ENCODE measurements around the gene PQBP1. TPM values are rescaled to one million over a fixed set of nuclear protein-coding genes. Genes with fewer than 3 reads are reported as not detected.
"Not testable (repeated sequence)": the region's sequence is repeated elsewhere in the genome, so short reads cannot be mapped to it uniquely, and the experiment has no call there.

The PQBP1 gene
- total RNA-seq (2014; rRNA removed), result 43.9 and 53.2 TPM in 2 replicates
- 93.3 TPM for polyA plus RNA-seq (2012)

DNA sequence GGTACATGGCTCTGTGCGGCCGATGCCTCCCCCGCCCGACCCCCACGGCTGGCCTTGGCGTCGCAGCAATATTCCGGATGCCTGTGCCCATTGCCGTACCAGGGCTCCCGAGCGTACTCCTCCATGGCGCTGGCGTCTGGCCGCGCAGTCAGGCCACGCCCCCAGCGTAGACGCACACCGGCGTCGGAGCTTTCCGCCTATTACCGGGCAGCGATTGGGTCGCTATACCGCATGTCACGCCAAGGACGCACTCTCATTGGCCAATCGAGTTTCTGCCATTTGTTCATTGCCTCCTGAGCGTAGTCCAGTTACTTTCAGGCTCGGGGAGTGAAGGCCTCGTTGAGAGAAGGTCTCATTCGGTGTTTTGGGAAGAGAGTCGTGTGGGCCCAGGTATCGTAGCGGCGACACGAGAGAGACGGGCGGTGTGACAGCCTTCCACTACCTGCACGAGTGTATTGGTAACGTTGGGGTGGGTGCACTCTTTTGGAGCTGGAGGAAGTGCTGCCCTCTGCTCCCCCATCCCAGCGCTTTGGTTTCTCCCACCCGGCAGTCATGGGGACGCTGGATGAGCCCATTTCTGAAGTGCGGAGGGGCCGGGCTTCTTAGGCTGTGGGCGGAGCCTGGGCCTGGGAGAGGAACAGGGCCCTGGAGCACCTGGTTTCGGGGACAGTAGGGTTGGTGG is at the start of gene PQBP1, which contains the start of gene TIMM17B:
Gene PQBP1, plus strand, starts transcription at position 306 of the 682 bp plus-strand sequence. CDS start 580 bp downstream, outside the sequence.
Gene TIMM17B, minus strand, starts transcription at position 144 of the 682 bp plus-strand sequence. Its CDS starts 19 bp downstream, at position 125.
- peak; percentile 95 for DNase-seq (ENCODE audit: low read depth)

DNA sequence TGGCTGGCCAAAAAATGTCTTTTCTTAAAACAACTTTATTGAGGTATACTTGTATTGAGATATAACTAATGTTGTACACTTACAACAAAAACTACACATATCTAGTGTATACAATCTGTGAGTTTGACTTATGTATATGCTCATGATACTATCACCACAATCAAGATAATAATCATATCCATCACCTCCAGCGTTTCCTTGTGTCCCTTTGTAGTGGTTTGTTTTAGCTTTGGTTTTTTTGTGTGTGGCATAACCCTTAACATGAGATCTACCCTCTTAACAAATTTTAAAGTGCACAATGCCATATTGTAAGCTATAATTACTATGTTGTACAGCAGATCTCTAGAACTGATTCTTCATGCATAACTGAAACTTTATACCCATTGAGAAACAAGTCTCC is 48.9 kb upstream of the PQBP1 start:
- no peak for DNase-seq (ENCODE audit: low read depth)

GRCh38 chrX:48852857-48853256 is 44.9 kb upstream of the PQBP1 start:
- DNase-seq (ENCODE audit: low read depth), result no peak

DNA sequence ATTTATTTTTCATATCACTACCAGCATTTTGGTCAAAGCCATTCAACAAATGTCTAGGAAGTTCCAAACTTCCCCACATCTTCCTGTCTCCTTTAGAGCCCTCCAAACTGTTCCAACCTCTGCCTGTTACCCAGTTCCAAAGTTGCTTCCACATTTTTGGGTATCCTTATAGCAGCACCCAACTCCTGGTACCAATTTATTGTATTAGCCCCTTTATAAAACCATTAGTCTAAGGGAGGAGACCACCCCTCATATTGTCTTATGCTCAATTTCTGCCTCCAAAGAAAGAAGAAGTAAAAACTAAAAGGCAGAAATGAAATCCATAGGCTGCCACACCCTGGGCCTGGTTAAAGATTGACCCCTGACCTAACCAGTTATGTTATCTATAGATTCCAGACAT is 44.2 kb upstream of the PQBP1 start:
- DNase-seq (ENCODE audit: low read depth), result not testable (repeated sequence)

DNA sequence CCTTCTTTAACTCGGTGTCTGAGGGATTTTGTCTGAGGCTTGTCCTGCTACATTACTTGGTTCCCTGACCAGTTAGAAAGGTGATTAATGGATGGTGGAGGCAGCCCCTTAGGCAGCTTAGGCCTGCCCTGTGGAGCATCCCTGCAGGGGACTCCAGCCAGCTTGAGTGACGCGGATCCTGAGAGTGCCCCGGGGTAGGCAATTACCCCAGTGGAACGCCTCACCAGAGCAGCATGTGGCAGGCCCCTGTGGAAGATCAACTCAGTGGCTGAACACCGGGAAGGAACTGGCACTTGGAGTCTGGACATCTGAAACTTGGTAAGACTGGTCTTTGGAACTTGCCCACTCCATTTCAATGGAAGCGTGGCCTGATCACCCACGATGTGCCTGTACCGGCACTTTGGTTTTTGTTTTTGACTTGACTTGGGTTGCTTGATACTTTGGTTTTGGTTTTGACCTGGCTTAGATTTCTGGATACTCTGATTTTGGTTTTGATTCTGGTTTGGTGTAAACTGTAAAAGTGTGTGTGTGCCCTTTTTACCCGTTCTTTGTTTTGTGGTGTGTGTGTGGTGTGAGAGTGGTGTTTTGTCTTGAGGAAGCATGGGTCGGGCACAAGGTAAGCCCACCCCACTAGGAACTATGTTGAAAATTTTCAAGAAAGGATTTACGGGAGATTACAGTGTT is 43.5 kb upstream of the PQBP1 start:
- not testable (repeated sequence) for DNase-seq (ENCODE audit: low read depth)

DNA sequence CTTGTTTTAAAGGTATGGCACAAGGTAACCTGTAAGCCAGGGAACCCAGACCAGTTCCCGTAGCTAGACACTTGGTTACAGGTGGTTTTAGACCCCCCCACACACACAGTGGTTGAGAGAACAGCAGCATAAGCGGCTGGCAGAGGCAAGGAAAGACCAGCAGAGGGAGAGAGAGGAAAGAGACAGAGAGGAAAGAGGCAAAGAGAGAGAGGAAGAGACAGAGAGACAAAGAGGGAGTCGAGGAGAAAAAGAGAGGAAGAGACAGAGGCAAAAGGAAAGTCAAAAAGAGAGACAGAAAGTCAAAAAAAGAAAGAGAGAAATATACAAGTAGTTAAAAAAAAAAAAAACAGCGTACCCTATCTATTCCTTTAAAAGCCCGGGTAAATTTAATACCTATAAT is 42.8 kb upstream of the PQBP1 start:
- no peak for DNase-seq (ENCODE audit: low read depth)

GRCh38 chrX:48864210-48864609 is 33.5 kb upstream of the PQBP1 start:
- peak; percentile 49 for DNase-seq (ENCODE audit: low read depth)

DNA sequence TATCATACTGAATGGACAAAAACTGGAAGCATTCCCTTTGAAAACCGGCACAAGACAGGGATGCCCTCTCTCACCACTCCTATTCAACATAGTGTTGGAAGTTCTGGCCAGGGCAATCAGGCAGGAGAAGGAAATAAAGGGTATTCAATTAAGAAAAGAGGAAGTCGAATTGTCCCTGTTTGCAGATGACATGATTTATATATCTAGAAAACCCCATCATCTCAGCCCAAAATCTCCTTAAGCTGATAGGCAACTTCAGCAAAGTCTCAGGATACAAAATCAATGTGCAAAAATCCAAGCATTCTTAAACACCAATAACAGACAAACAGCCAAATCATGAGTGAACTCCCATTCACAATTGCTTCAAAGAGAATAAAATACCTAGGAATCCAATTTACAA is 25.7 kb upstream of the PQBP1 start:
- DNase-seq (ENCODE audit: low read depth), result not testable (repeated sequence)

DNA sequence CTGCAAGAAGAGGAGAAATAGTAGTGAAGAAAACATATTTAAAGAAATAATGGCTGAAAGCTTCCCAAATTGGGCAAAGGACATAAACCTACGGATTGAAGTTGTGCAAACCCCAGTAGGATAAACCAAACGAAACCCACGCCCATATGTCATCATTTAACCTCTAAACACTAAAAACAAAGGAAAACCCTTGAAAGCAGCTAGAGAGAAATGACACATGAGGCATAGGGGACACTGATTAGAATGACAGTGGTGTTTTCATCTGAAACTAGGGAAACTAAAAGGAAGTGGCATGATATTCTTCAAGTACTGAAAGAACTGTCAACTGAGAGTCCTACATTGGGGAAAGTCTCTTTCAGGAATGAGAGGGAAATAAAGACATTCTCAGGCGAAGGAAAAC is 20.8 kb upstream of the PQBP1 start:
- DNase-seq (ENCODE audit: low read depth), result not testable (repeated sequence)

- no peak for DNase-seq (ENCODE audit: low read depth)
These were observed 14.0 kb upstream of the PQBP1 start for GRCh38 chrX:48883729-48884128.

DNA sequence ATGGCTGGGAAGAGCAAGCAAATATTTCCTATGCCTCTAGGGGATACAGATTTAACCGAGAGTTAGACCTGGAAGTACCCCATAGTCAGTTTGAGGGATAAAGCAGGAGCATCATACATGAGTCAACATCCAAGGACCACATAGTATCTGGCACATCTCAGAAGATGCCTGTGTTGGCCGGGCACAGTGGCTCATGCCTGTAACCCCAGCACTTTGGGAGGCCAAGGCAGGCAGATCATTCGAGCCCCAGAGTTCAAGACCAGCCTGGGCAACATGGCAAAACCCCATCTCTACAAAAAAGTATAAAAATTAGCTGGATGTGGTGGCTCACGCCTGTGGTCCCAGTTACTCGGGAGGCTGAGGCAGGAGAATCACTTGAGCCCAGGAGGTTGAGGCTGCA is 11.1 kb upstream of the PQBP1 start:
- not testable (repeated sequence) for DNase-seq (ENCODE audit: low read depth)

DNA sequence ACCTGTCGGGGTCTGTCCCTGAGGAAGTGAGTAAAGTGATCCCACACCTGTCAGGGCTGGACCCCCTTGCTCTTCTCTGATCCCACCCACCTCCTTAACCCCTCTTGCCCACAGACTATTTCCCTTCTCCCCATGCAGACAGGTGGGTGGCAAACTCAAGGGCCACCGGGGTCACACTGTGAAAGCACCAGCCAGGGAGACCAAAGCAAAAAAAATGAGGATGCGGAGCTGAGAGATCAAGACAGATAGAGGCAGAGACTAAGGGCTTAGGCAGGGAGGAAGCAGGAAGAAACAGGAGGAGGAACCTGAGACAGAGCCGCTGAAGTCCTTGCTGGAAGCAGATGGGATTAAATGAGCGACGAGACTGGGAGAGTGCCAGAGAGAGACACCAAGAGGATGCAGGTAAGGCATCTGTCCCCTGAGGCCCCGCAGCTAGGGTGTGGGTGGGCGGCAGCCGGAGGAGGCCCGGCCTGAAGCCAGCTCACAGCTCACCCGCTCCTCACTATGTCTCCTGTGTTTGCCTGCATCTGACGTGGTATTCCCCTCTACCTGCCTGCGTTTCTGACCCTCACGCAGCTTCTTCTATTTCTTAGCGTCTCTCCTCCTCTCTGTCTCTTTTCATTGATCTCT is 7.3 kb upstream of the PQBP1 start:
- no peak for DNase-seq (ENCODE audit: low read depth)

DNA sequence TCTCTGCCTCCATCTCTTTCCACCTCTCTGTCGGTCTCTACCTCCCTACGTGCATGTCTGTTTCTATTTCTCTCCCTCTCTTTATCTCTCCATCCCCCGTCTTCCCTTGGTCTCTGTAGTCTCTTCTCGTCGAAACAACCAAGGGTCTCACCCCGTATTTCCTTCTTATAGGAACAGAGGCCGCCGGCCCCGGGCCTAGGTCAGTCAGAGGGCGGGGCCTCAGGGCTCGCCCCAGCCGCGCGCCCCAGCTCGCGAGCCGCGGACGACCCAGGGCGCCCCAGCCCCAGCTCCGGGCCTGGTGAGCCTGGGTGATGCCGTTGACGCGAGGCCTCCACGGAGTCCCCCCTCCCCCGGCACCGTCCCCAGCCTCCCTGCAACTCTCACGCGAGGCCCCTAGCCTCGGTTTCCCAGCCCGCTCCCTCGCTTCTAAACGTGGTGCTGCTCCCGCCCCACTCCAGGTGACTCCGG is 6.8 kb upstream of the PQBP1 start:
- DNase-seq (ENCODE audit: low read depth), result no peak

- DNase-seq (ENCODE audit: low read depth), result peak; percentile 78
These were observed 6.1 kb upstream of the PQBP1 start for GRCh38 chrX:48891402-48892288.

DNA sequence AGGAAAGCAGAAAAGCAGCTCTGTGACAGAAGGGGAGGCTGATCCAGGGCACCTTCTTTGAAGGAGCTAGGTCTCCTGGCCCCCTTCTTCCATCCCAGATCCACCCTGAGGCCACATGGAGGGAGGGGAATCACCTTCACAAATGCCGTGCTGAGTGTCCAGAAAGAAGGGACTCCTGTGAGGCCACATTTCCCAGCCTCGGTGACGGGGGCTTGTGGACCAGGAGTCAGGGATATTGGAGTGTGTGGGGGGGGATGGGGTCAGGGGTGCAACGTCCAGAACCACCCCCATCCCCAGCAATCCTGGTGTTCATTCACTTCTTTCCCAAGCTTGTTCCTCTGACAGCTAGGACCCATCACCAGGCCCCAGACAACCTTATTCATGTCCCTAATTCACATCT is 4.8 kb upstream of the PQBP1 start:
- no peak for DNase-seq (ENCODE audit: low read depth)

- DNase-seq (ENCODE audit: low read depth), result no peak
These were observed 4.0 kb upstream of the PQBP1 start for GRCh38 chrX:48893556-48894348.

- DNase-seq (ENCODE audit: low read depth), result no peak
These were observed 2.8 kb upstream of the PQBP1 start for GRCh38 chrX:48894891-48895290.

DNA sequence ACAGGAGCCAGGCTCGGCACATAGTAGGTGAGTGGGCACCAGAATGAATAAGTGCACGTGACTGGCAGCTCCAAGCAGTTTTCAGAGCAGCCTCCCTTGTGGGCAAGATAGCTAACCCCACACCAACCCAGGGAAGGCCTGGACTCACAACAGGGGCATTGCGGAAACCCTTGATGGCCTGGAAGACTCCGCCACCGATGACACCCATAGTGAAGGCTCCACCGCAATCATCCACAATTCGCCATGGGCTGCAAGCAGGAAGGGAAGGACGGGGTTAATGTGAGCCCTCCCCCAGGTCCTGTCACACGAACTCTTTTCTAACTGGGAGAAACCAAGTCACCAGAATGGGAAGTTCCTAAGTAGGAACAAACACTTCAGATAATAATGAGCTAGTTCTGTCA is 1.1 kb upstream of the PQBP1 start:
- DNase-seq (ENCODE audit: low read depth), result peak; percentile 17

DNA sequence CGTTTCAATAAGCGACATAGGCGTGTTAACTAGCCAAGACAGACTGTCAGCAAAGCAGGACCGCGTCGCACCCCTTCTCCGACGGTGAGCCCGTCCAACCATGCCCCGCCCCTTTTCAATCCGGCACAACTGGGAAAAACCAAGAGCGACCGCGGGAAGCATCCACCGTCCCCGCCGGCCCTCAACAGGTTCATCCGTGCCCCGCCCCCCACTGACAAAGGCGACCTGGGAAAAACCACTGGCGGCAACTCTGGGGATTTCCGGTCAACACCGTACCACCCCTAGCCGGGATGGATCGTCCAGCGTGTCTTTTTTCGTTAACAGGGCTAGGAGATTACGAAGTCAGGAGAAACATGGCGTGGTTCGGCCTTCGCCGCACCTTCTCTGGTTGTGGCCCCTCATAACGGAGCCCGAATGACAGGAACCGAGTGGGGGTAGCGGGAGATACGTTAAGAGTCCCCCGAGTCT is 539 bp upstream of the PQBP1 start:
- peak; percentile 70 for DNase-seq (ENCODE audit: low read depth)

GRCh38 chrX:48899078-48899410 is 1.3 kb downstream of the PQBP1 start:
- DNase-seq (ENCODE audit: low read depth), result no peak

DNA sequence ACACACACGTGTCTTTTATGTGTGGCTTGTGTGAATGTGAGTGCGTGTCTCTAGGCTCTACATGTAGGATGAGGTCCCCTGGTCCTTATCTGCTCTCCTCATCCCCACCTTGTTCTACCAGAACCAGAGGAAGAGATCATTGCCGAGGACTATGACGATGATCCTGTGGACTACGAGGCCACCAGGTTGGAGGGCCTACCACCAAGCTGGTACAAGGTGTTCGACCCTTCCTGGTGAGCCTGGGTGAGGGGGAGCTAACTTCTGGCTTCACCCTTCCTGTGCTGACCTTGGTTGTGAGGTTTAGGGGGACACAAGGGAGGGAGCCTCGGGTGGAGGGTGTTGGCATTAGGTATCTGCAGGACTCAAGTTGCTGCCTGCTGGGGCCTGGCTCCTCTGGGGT is 3.3 kb downstream of the PQBP1 start:
- no peak for DNase-seq (ENCODE audit: low read depth)
